Measurements from ENCODE around the gene FARSA. TPM values are rescaled to one million over a fixed set of nuclear protein-coding genes. Genes with fewer than 3 reads are reported as not detected.

Gene FARSA
- total RNA-seq, 4 donors from 2014 or later = 4.6 to 47.8 (median 20.5) TPM

GRCh38 chr19:12885749-12886650, 47.5 kb downstream of the FARSA start:
- no peaks in the 10 kb centered on the region for H3K36me3 ChIP-seq
- peaks cover 0 to 10% of the 10 kb centered on the region in 2 donors for H3K9me3 ChIP-seq
- peak overlapping the region in 1 of 2 donors; percentile 2 for H3K4me3 ChIP-seq
- TF ChIP-seq POLR2A (IDR thresholded peaks at IDR 0.05) (no peak), CTCF (IDR thresholded peaks at IDR 0.05) (no peak)
- H3K27me3 ChIP-seq = peaks cover 15 to 17% of the 10 kb centered on the region in 2 donors
- intact Hi-C loops (cut with DNase I; ENCODE audit: low total_unique reads) = no loop called here
- no peak for DNase-seq
- peaks cover 0 to 9% of the 10 kb centered on the region in 2 donors for H3K4me1 ChIP-seq
- no peak overlapping the region for H3K27ac ChIP-seq

- no peak for DNase-seq
- H3K27ac ChIP-seq = no peak overlapping the region
- H3K4me1 ChIP-seq = peaks cover 0 to 9% of the 10 kb centered on the region in 2 donors
- intact Hi-C loops (cut with DNase I; ENCODE audit: low total_unique reads) = no loop called here
- H3K27me3 ChIP-seq = peaks cover 15 to 17% of the 10 kb centered on the region in 2 donors
- H3K9me3 ChIP-seq = peaks cover 0 to 10% of the 10 kb centered on the region in 2 donors
- no peaks in the 10 kb centered on the region for H3K36me3 ChIP-seq
- H3K4me3 ChIP-seq = peak overlapping the region in 1 of 2 donors; percentile 2
- TF ChIP-seq CTCF (IDR thresholded peaks at IDR 0.05) = peak; percentile 13 to 40 (median 23)
- peak in 1 of 2 donors; percentile 6 for TF ChIP-seq POLR2A (IDR thresholded peaks at IDR 0.05)
Measured at GRCh38 chr19:12884926-12885748, 48.4 kb downstream of the FARSA start.

GRCh38 chr19:12884627-12884925, 48.9 kb downstream of the FARSA start:
- TF ChIP-seq POLR2A (IDR thresholded peaks at IDR 0.05) (no peak), CTCF (IDR thresholded peaks at IDR 0.05) (no peak)
- peaks cover 0 to 9% of the 10 kb centered on the region in 2 donors for H3K4me1 ChIP-seq
- H3K27ac ChIP-seq = no peak overlapping the region
- no peak for DNase-seq
- intact Hi-C loops (cut with DNase I; ENCODE audit: low total_unique reads) = no loop called here
- peaks cover 15 to 17% of the 10 kb centered on the region in 2 donors for H3K27me3 ChIP-seq
- no peaks in the 10 kb centered on the region for H3K36me3 ChIP-seq
- H3K4me3 ChIP-seq = no peak overlapping the region
- peaks cover 0 to 10% of the 10 kb centered on the region in 2 donors for H3K9me3 ChIP-seq

GRCh38 chr19:12884202-12884601, 49.3 kb downstream of the FARSA start:
- DNase-seq = no peak
- Histone ChIP-seq H3K27me3 (peaks cover 15 to 17% of the 10 kb centered on the region in 2 donors), H3K4me3 (no peak overlapping the region), H3K4me1 (peaks cover 0 to 9% of the 10 kb centered on the region in 2 donors), H3K27ac (no peak overlapping the region), H3K36me3 (no peaks in the 10 kb centered on the region), H3K9me3 (peaks cover 0 to 10% of the 10 kb centered on the region in 2 donors)
- intact Hi-C loops (cut with DNase I; ENCODE audit: low total_unique reads) = no loop called here
- no peak for TF ChIP-seq POLR2A (IDR thresholded peaks at IDR 0.05)
- TF ChIP-seq CTCF (IDR thresholded peaks at IDR 0.05) = no peak

Data from uterus (tissue), 4 donors.